GM21526 (cell line): ENCODE results near the gene UNC45A.

ENCODE experiments used
- ATAC-seq: cut with Tn5 transposase; IDR thresholded peaks from one replicate; pipeline ENCODE4 v1.9.1; 2021; ENCODE audit warnings: moderate library complexity; ENCODE audit not compliant: unreplicated experiment, low FRiP score

The UNC45A gene

GRCh38 chr15:90994417-90995311, 59.6 kb downstream of the UNC45A start, which contains the start of gene PRC1:
Gene PRC1 (minus strand): TSS chr15:90994535. CDS start chr15:90994417, 118 bp downstream.
- ATAC-seq: peak; percentile 87

GRCh38 chr15:90998737-90999136, 63.7 kb downstream of the UNC45A start:
- no peak for ATAC-seq

- no peak for ATAC-seq
These were observed 66.1 kb downstream of the UNC45A start for GRCh38 chr15:91001209-91001608.
